ENCODE data around the gene HMG20A.

DNA sequence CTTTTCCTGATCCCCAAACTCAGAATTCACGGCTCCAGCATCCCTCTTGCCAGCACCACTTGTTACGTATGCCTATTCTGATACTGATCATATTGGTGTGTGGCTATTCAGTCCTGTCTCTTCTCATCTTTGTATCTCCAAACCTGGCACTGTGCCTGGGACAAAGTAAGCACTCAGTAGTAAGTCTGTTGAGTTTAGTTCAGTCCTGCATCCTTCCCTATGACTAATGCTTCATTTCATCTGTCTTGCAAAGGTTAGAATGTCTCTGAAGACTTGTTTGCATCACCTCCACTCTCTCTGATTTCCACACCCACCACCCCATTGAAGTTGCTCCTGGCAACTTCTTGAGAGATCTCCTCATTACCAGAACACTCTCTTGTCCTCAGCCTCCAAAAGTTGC lies 80.3 kb downstream of the HMG20A start:
- TF ChIP-seq POLR2A (IDR thresholded peaks at IDR 0.05) (no peak), POLR2AphosphoS5 (IDR thresholded peaks at IDR 0.05) (no peak), EP300 (IDR thresholded peaks at IDR 0.05) (no peak)
- TF ChIP-seq, protein P1, sequence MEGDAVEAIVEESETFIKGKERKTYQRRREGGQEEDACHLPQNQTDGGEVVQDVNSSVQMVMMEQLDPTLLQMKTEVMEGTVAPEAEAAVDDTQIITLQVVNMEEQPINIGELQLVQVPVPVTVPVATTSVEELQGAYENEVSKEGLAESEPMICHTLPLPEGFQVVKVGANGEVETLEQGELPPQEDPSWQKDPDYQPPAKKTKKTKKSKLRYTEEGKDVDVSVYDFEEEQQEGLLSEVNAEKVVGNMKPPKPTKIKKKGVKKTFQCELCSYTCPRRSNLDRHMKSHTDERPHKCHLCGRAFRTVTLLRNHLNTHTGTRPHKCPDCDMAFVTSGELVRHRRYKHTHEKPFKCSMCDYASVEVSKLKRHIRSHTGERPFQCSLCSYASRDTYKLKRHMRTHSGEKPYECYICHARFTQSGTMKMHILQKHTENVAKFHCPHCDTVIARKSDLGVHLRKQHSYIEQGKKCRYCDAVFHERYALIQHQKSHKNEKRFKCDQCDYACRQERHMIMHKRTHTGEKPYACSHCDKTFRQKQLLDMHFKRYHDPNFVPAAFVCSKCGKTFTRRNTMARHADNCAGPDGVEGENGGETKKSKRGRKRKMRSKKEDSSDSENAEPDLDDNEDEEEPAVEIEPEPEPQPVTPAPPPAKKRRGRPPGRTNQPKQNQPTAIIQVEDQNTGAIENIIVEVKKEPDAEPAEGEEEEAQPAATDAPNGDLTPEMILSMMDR (IDR thresholded peaks at IDR 0.05) = no peak
